Glomerular visceral epithelial cell (primary cell): ENCODE data around the gene CDK5RAP3.

Source experiments
- DNase-seq: peaks from one replicate; pipeline ENCODE4 v3.0.0-alpha.2; 2016; ENCODE audit errors: extremely low spot score

Gene CDK5RAP3

DNA sequence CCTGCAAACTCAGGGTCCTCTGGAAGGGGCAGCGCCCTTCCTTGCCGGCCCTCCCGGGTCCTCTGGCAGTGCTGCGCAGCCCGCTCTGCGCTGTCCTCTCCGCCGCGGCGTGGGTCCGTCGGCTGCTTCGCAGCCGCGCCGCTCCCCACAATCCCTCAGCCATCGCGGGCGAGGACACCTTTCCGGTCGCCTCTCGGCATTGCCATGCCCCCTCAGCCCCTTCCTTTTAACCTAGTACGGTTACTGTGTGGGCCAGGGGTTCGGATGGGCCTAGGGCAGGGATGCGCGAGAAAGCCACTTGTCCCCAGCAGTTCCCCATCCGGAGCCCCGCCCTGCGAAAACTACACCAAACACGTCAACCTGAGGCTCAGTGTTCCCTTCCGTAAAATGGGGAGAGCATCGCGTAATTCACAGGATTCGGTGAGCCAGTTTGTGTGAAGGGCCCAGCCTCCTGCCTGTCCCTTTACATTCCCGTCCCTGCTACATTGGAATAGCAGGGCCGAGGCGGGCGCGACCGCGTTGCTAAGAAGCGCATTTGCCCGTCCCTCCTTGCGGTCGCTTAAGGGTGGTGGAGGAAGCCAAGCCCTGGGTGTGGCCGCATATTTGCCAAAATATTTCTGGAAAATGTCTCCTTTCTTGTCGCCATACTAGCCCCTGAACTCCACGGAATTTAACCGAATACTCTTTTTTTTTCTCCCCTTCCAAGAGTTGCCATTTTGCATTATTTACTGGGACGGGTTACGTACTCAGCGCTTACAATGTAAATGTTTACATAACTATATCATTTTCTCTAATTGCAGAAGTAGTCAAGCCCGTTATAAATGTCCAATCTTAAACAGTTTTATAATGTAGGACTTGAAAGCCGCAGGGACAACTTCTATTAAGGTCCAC is 53.5 kb downstream of the CDK5RAP3 start:
- DNase-seq, result peak; percentile 55

GRCh38 chr17:48025040-48025903 is 54.4 kb downstream of the CDK5RAP3 start:
- DNase-seq, result peak; percentile 98

- DNase-seq, result no peak
Observed at GRCh38 chr17:48025904-48026501, 55.1 kb downstream of the CDK5RAP3 start.

DNA sequence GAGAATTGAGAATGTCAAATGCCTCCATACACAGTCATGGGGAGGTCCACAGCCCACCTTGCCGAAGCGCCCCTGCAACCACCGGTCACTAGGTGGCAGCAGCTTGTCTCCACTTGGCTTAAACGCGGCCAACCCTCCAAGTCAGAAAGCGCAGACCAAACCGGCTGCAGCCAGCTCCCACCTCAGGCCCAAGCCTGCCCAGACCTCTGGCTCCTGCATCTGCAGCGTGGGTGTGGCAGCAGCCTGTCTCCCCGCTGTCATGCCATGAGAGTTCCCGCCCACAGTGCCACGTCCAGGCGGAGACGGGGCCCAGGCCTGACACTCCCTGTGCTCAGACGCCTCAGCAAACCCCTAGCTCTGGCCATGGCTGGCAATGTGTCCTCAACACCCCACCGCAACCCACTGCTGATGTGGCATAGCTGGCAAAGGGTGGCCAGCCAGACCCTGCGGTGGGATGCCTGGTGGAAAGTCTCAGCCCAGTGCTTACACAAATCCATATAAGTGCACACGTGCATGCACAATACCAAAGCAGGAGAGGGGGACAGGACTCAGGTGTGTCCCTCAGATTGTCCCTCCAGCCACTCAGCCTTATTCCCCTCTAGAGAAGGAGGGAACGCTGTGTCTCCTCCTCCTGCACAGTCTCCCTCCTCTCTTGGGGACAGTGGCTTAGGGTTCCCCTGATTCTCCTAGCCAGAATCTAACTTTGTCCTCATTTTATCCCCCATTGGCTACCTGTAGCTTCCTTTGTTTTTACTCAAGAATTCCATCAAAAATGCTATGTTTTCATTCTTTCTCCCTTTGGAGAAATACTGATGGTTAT is 55.8 kb downstream of the CDK5RAP3 start:
- peak; percentile 91 for DNase-seq

GRCh38 chr17:48027322-48027981 is 56.5 kb downstream of the CDK5RAP3 start:
- DNase-seq, result no peak

DNA sequence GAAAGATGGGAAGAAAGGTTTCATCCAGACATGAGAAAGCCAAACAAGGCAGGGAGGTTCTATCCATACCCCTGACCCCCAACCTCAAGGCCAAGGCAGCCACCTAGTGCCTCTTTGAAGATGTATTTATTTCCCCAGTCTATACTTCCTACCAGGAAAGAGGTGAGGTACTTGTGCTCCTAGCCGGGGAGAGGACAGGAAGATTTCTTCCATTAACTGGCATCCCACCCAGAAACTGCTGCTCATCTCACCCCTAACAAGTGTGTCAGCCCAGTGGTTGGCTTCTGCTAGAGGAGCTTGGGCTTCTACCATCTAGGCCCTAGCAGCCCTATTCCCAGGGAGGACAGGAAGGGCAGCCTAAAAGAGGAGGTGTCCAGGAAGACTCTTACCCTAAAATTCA is 57.8 kb downstream of the CDK5RAP3 start:
- DNase-seq, result no peak

GRCh38 chr17:48030531-48030930 is 59.6 kb downstream of the CDK5RAP3 start:
- no peak for DNase-seq
